Measurements from ENCODE around the gene MBLAC1. TPM values are rescaled to one million over a fixed set of nuclear protein-coding genes. Genes with fewer than 3 reads are reported as not detected.

The MBLAC1 gene, protein sequence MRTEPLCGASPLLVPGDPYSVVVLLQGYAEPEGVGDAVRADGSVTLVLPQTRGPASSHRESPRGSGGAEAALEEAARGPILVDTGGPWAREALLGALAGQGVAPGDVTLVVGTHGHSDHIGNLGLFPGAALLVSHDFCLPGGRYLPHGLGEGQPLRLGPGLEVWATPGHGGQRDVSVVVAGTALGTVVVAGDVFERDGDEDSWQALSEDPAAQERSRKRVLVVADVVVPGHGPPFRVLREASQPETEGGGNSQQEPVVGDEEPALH
- total RNA-seq = 1.8 and 2.8 TPM in 2 replicates

DNA sequence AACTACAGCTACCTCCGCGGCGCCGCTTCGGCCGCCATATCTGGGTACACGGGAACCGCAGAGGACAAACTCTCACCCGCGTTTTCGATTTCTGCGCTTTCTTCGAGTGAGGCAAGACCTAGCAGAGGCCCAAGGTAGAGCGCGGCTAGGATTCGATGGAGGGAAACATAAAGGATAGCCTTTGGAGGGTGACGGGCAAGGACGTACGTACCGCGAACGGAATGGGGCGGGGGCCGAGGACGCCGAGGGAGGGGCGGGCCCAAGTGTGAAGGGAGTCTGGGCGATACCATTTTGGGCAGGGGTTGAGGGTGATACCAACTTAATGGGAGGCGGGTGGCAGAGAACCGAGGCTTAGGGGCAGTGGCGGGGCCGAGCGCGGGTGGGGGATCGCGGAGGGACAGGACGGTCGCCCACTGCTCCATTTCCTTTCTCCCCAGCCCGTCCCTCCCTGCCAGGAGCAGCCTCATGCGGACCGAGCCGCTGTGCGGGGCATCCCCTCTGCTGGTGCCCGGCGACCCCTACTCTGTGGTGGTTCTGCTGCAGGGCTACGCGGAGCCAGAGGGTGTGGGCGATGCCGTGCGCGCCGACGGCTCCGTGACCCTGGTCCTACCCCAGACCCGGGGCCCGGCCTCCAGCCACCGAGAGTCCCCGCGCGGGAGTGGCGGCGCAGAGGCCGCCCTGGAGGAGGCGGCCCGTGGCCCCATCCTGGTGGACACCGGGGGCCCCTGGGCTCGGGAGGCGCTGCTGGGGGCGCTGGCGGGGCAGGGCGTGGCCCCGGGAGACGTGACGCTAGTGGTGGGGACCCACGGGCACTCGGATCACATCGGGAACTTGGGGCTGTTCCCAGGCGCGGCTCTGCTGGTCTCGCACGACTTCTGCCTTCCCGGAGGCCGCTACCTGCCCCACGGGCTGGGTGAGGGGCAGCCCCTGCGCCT, at the start of gene MBLAC1:
MBLAC1 (plus strand) TSS at position 37 of the 935 bp plus-strand sequence; CDS start at position 466, 429 bp downstream.

DNA sequence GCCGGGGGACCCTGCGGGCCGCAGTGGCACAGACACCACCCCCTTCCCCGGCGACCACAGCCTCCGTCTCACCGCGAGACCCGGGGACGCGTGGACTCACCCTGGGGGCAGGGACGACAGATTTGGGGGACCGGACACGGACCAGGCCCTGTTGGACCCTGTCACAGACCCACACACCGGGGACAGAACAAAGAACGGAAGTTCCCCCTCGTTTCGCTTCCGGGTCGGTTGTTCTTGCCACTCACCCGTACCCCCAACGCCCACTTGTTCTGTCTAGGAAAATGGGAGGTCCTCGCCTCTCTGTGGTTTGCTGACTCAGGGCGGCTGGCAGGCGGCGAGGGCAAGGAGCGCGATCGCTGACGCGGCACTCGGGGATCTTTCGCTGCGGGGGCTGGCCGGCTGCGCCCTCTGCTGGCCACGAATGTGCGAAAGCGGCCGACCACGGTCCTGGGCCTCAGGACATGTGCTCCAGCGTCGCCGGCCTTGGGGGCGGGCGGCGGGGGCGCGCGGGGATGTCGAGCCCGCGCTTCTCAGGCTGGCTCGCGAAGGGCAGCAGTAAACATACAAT, 45.1 kb upstream of the MBLAC1 start, which contains the start of gene ZNF3:
ZNF3 (minus strand) TSS at position 189 of the 568 bp plus-strand sequence. CDS start 4,366 bp downstream, outside the sequence.

DNA sequence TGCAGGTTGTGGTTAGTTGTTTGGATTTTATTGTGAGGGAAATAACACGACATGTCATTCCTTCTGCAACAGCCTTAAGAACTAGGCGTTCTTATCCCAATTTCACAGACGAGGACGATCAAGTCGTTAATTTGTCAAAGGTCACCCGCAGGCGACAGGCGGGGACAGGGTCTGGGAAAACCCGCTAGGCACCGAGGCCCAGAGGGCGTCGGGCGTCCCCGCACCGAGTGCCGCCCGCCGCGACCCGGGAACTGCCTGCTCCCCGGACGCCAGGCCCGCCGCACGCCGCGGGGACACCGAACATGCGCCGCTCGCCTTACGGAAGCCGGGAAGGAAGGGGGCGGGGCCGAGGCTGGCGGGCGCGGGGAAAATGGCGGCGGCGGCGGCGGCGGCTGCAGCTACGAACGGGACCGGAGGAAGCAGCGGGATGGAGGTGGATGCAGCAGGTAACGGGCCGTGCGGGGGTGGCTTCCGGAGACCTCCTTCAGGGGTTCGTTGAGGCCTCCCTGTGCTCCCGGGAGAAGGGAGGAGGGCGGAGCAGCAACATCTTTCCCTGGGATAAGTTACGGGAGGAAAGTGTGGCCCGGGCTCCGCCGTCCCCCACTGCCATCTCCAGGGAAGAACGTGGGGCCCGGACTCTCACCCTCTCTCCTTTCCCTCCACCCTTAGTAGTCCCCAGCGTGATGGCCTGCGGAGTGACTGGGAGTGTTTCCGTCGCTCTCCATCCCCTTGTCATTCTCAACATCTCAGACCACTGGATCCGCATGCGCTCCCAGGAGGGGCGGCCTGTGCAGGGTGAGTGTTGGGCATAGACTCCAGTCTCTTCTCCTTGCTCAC, 37.9 kb upstream of the MBLAC1 start, which contains the start of gene COPS6:
COPS6 (plus strand) TSS at position 349 of the 837 bp plus-strand sequence; CDS start at position 371, 22 bp downstream.

DNA sequence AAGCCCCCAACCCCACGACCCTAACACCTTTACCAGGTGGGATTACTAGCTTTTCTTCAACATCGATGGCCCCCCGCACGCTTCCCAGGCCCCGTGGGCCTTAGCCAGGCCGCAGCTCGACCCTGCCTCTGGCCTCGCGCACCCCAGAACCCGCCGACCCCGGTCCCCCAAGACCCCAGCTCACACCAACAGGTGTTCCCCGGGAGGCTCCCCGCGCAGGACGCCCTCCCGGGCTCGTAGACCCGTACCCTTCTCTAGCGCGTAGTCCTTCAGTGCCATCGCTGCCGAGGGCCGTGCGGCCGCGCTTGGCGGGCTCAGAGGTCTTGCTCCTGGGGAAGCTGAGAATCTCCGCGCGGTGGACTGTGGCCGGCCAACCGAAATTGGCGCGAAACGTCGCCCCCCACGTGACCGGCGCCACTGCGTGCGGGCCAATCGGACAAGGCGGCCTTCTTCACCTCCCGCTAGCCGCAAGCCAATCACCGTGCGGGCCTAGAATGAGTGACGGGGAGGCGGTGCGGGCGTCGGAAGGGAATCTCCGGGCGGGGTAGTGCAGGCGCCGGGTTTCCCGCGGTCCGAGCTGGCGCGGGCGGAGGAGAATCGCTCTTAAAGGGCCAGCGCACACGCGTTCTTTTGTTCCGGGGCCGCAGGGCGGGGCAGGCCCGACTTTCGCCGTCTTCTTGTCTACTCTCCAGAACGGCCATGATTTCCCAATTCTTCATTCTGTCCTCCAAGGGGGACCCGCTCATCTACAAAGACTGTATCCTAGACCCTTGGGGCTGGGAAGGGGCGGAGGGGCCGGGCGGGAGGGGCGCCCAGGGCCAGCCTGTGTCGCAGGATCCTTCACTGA, 25.5 kb upstream of the MBLAC1 start, which contains the start of the genes AP4M1 and MCM7:
AP4M1 (plus strand) TSS at position 628 of the 847 bp plus-strand sequence; CDS start at position 700, 72 bp downstream.
MCM7 (minus strand) TSS at position 382 of the 847 bp plus-strand sequence; CDS start at position 279, 103 bp downstream.

DNA sequence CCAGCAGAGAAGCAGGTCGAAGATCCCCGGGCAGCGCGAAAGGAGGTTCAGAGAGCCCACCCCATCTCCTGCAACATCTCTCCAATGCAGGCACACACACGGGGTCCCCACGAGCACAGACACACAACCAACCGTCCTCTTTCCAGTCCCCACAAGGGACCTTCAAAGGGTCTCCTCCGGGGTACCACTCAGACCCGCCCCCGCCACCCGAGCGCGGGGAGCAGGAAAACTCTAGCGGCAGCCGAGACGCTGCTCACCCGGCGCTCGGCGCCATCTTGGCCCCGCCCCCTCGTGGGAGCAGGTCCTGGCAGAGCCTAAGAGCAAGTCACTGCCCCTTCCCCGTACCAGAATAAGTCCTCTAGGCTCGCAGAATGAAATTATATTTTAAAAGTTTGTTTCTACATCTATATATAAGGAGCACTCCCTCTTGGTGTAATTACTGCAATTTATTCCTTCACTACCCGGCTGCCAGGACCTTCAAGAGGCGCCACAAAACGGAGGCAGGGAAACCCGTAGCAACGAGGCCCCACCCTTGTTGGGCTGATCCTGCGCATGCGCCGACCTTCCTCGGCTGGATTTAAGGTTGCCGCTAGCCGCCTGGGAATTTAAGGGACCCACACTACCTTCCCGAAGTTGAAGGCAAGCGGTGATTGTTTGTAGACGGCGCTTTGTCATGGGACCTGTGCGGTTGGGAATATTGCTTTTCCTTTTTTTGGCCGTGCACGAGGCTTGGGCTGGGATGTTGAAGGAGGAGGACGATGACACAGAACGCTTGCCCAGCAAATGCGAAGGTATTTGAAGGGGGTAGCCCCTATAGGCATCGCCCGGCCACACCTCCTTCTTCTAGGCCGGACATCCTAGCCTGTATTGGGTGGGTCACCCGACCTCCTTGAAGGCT, 7.4 kb upstream of the MBLAC1 start, which contains the start of the genes CNPY4 and TAF6:
CNPY4 (plus strand) TSS at position 563 of the 898 bp plus-strand sequence; CDS start at position 674, 111 bp downstream.
TAF6 (minus strand) TSS at position 287 of the 898 bp plus-strand sequence. CDS start 5,149 bp downstream, outside the sequence.

DNA sequence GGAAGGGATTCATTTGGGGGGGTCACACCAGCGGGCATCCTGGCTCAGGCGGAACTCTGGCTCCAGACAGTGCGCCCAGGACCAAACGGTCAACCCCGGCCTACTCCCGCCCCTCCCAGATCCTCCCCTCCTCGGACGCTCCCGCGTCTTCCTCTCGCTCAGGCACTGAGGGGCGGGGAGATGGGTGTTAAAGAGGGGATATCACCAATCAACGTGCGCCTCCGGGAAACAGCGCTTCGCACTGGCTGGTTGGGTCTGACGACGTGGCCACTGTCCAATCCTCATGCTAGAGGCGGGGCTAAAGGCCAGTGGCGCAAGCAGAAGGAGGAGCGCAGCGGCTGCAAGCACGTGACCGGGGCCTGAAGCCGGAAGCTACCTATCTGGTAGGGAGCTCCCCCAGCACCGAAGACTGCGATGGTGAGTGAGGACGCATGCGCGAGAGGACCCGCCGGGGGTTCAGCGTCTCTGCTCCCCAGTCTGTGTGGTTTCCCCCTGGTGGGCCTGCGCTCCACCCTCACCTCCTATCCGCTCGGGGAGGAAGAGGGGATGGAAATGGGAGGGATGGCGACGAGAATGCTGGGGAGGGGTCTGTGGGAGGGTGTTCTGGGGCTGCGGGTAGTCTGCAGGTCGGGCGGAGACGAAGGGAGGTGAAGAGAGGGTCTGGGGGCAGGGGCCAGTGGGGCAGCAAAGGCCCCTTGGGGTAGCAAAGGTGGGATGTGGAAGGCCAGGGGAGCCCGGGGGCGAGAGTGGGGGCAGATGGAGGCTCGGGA, 22.0 kb downstream of the MBLAC1 start, which contains the start of gene LAMTOR4:
LAMTOR4 (plus strand) TSS at position 360 of the 770 bp plus-strand sequence; CDS start at position 415, 55 bp downstream.

DNA sequence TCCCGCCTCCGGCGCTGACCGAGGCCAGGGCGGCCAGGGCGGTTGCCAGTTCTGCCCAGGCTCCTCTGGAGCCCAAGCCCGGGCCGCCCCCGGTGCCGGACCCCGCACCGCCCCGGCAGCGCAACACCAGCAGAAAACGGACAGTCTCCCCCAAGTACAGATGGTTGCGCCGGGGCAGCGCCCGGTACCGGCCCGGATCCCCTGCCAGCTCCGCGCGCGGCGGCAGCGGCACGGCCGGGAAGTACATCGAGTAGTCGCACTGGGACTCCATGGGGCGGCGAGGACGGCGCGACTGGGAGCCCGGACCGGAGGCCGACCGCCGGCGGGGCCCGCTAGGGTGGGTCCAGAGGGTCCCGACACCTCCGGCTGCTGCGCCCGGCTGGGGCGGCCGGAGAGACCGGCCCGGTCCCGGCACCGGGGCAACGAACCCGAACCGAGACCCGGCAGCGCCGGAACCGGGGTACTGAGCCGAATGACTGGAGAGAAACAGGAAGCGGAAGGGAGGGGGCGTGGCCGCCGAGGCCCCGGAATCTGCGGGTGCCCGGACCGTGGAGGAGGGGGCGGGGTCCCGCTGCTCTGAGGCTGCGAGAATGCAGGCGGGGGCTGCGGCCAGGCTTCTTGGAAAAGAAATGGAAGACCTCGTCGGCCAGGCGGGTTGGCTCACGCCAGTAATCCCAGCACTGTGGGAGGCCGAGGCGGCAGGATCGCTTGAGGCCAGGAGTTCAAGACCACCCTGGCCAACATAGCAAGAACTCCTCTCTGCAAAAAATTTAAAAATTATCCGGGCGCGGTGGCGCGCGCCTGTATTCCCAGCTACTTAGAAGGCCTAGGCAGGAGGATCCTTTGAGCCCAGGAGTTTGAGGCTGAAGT, 31.7 kb downstream of the MBLAC1 start, which contains the start of gene TRAPPC14:
TRAPPC14 (minus strand) TSS at position 495 of the 870 bp plus-strand sequence; CDS start at position 271, 224 bp downstream.

DNA sequence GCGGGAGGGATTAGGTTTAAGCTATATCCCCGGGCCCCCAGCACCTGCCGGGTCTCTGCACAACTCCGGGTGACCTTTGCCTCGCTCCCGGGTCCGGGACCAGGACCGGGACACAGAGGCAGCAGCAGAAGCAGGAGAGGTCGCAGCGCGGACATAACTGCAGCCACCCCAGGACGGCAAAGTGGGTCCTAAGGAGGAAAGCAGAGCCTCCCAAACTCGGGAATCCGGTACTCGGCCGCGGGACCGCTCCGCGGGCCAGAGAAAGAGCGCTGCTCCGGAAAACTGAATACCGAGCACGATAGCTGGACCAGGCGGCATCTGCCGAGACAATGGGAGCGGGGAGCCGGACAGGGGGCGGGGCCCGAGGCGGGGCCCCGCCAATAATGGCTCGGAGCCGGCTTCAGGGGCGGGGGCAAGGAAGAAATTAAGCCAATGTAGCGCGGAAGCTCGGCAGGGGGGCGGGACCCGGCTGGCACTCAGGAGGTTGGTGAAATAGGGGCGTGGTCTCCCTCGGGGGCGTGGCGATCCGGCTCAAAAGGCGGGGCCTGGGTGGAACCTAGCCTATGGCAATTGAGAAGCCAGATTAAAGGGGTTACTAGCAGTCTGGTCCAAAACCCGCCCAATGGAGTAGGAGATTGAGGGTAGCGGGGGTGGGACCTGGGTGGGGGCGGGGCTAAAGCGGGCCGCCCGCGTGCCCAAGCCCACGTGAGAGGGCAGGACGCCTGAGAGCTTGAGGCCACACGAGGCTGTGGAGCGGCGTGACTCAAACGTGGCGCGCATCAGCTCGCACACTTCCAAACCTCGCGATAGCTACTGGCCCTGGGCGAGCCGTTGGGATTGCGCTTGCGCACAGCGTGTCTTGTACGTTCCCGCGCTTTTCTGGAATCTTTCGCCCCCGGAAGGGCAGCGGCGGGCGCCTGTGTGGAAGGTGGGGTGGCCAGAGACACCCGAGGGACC, 50.6 kb downstream of the MBLAC1 start, which contains the start of the genes GPC2 and STAG3:
GPC2 (minus strand) TSS at position 337 of the 957 bp plus-strand sequence; CDS start at position 155, 182 bp downstream.
STAG3 (plus strand) TSS at position 874 of the 957 bp plus-strand sequence. CDS start 2,639 bp downstream, outside the sequence.

Other genes with a start within 250 kb of the MBLAC1 start
- 0.11 and 0.17 TPM in 2 replicates for gene OR2AE1, start 249.9 kb upstream of the MBLAC1 start, total RNA-seq
- 17.4 and 23.2 TPM in 2 replicates for gene TRIM4, start 207.4 kb upstream of the MBLAC1 start, total RNA-seq
- 0.87 and 1.0 TPM in 2 replicates for gene GJC3, start 197.3 kb upstream of the MBLAC1 start, total RNA-seq
- not detected in 2 replicates for gene AZGP1, start 150.9 kb upstream of the MBLAC1 start, total RNA-seq
- gene ZKSCAN1, start 111.4 kb upstream of the MBLAC1 start, total RNA-seq = 28.8 and 38.8 TPM in 2 replicates
- 8.0 and 8.2 TPM in 2 replicates for gene ZSCAN21, start 77.2 kb upstream of the MBLAC1 start, total RNA-seq
- 26.3 and 33.3 TPM in 2 replicates for gene ZNF3, start 45.2 kb upstream of the MBLAC1 start, total RNA-seq
- gene COPS6, start 38.0 kb upstream of the MBLAC1 start, total RNA-seq = 44.3 and 54.3 TPM in 2 replicates
- gene MCM7, start 25.6 kb upstream of the MBLAC1 start, total RNA-seq = 27.5 and 34.8 TPM in 2 replicates
- gene AP4M1, start 25.3 kb upstream of the MBLAC1 start, total RNA-seq = 14.3 and 15.6 TPM in 2 replicates
- gene TAF6, start 7.6 kb upstream of the MBLAC1 start, total RNA-seq = 18.5 and 20.0 TPM in 2 replicates
- 29.8 and 33.4 TPM in 2 replicates for gene CNPY4, start 7.3 kb upstream of the MBLAC1 start, total RNA-seq
- gene LAMTOR4, start 22.0 kb downstream of the MBLAC1 start, total RNA-seq = 105 and 108 TPM in 2 replicates
- gene TRAPPC14, start 31.8 kb downstream of the MBLAC1 start, total RNA-seq = 4.3 and 5.6 TPM in 2 replicates
- 0.09 TPM in 1 of 2 replicates, not detected in the other for gene GAL3ST4, start 41.6 kb downstream of the MBLAC1 start, total RNA-seq
- gene GPC2, start 50.4 kb downstream of the MBLAC1 start, total RNA-seq = 1.3 and 3.5 TPM in 2 replicates
- gene STAG3, start 51.0 kb downstream of the MBLAC1 start, total RNA-seq = 0.33 and 0.60 TPM in 2 replicates
- gene PVRIG, start 93.0 kb downstream of the MBLAC1 start, total RNA-seq = 2.6 TPM in 1 of 2 replicates, not detected in the other
- gene SPDYE3, start 180.7 kb downstream of the MBLAC1 start, total RNA-seq = not detected in 2 replicates
- gene PILRB, start 231.2 kb downstream of the MBLAC1 start, total RNA-seq = 9.4 and 14.3 TPM in 2 replicates
- gene PILRA, start 246.5 kb downstream of the MBLAC1 start, total RNA-seq = 0.17 and 0.22 TPM in 2 replicates

All from dermis lymphatic vessel endothelial cell (primary cell).